LHCN-M2 (cell line): ENCODE data around the gene GLI1. TPM values are rescaled to one million over a fixed set of nuclear protein-coding genes. Genes with fewer than 3 reads are reported as not detected.
"Not testable (repeated sequence)": the region's sequence is repeated elsewhere in the genome, so short reads cannot be mapped to it uniquely, and the experiment has no call there.

Experiments used
- DNase-seq: peaks from one replicate; pipeline ENCODE4 v3.0.0-alpha.2; 2012; ENCODE audit warnings: low read depth
- total RNA-seq: library from RNA; depleted of rRNA; stranded (reverse); fragments of >200 nt; gene quantifications from 2 replicates; pipeline ENCODE4 v1.2.3, GENCODE V29; 2014

Gene GLI1
- total RNA-seq, 1 experiment from 2014 or later = 1.1 TPM

- no peak for DNase-seq
These were observed 15.9 kb downstream of the GLI1 start for GRCh38 chr12:57475271-57476161.

DNA sequence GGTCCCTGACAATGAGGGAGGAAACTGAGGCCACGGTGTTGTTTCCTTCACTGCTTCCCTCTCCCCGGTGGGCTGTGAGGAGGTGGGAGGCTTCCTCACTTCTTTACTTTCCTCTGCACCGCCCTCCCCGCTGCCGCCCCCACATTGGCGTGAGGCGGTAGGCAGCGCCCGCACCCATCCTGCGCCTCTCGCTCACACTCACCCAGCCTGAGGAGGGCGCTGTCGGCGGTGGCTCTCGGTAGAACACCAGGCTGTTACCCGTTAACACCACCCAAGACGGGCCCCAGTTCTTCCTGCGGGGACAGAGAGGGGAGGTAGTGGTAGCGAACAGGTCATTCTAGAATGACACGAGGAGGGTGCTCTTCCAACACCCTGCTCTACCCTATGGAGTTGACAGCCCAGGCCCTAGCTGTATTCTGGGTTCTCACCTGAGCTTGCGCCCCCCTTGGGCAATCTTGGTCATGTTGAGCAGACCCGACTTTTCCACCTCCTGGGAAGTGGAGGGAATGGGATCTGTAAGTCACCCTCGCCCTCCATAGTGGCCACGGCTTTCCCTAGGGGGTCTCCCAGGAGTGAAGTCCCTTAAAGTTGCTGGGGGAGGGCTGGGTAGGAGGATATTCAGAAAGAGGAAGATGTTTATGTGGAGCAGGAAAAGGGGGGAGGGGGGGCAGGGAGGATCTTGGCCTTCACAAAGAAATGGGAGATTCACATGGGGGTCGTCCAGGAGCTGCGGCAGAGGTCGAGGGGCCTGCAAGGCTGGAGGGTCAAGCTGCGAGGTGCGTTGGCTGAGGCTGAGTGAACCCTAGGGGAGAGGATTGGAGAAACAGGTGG, 16.8 kb downstream of the GLI1 start:
- no peak for DNase-seq

DNA sequence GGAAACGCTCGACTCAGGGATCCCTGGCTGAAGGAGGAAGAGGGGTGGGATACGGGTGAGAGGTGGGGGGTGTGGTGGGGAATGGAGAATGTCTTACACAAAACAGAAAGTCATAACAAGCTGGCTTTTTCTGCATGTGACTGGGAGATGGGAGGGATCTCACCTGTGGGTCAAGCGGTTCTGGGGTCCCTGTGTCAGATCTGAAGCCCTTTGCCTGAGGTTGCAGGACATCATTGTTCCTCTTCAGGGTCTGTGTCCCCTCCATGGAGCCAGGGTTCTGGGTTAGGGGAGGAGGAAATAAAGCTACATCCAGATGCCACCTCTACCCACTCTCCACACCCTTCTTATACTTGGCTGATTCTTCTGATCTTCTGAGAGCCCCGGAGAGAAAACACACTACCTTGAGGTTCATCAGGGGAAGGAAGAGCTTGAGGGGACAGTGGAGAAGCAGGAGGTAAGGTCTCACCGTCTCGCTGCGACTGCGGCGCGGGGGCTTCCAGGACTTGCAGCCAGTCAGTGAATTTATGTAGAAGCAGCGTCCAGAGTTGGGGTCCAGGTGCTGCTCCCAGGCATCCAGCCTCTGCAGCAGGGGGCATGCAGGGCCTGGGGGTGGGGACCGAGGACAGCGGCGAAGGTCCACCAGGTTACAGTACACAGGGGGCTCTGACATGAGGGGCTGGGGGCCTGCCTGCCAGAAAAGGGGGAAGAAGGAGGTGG, 17.6 kb downstream of the GLI1 start:
- no peak for DNase-seq

GRCh38 chr12:57477710-57478681, 18.4 kb downstream of the GLI1 start:
- DNase-seq = no peak

GRCh38 chr12:57479043-57479375, 19.4 kb downstream of the GLI1 start:
- DNase-seq = no peak

GRCh38 chr12:57479376-57480115, 20.0 kb downstream of the GLI1 start, which contains the start of gene ARHGAP9:
Gene ARHGAP9 (minus strand): TSS chr12:57479866. CDS start chr12:57479406, 460 bp downstream.
- no peak for DNase-seq

DNA sequence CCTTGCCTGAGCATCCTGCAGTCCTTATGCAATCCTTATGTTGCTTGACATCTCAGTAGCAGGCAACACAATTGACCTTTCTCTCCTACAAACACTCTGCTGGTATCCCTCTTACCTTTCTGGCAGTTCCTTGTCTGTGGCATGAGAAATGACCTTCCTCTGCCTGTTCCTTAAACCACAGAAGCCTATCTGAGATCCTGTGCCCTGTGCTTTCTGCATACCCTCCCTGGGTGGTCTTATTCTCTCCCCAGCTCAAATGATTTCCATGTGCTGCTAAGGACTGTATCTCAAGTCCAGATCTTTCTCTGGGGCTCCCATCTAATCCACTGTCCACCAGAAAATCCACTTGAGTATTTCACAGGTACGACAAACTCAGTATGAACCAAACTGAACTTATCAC, 22.1 kb downstream of the GLI1 start:
- no peak for DNase-seq

DNA sequence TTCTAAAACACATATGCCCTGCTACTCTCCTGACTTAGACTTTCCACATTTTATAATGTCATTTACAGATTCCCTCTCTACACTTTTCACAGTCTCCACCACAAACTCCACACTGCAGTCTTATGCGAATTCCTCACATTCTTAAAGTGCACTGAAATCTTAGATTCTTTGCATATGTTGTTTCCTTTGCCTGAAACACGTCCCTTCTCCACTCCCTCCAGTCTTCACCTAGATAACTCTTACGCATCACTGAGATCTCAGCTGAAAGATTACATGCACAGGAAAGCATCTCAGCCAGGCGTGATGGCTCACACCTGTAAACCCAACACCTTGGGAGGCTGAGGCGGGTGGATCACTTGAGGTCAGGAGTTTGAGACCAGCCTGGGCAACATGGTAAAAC, 23.9 kb downstream of the GLI1 start:
- DNase-seq = no peak

GRCh38 chr12:57485695-57486094, 26.1 kb downstream of the GLI1 start:
- DNase-seq = no peak

DNA sequence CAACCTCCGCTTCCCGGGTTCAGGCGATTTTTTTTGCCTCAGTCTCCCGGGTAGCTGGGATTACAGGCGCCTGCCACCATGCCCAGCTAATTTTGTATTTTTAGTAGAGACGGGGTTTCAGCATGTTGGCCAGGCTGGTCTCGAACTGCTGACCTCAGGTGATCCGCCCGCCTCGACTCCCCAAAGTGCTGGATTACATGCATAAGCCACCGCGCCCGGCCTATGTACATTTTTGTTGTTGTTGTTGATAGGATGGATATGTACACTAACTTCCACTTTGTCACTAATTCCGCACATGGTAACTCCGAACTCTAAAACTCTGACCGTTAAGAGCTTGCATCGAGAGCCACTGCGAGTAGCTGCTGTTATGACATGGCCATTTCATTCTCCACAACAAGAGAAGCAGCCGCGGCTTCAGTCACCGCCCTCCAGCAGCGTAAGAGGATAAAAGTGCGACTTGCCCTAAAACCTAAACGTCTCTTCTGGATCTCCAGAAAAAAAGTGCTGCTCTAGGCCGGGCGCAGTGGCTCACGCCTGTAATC, 27.5 kb downstream of the GLI1 start:
- no peak for DNase-seq

DNA sequence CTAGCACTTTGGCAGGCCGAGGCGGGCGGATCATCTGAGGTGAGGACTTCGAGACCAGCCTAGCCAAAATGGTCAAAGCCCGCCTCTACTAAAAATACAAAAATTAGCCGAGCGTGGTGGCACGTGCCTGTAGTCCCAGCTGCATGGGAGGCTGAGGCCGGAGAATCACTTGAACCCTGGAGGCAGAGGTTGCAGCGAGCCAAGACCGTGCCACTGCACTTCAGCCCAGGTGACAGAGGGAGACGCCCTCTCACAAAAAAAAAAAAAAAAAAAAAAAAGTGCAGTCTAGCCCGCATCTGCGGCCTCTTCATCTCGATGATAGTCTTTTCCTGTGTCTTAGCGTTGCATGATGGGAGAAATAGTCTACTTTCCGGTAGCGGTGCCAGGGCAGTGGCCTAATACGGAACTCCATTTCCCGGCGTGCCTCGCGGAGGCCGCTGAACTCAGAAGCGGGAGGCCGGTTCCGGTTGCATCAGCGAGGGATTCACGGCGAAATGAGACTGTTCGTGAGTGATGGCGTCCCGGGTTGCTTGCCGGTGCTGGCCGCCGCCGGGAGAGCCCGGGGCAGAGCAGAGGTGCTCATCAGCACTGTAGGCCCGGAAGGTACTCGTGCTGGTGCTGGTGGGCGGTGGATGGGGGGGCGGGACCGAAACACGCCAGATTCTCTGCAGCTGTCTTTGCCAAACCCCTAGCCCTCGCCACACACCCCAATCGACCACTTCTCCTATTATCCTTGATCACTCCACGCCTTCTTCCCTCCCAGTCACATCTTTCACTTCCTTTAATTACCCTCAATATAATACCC, 28.2 kb downstream of the GLI1 start, which contains the start of gene MARS1:
Gene MARS1, plus strand, starts transcription at position 472 of the 805 bp plus-strand sequence. Its CDS starts 23 bp downstream, at position 495.
- peak; percentile 96 for DNase-seq

GRCh38 chr12:57488402-57489156, 29.0 kb downstream of the GLI1 start:
- DNase-seq = peak; percentile 31

DNA sequence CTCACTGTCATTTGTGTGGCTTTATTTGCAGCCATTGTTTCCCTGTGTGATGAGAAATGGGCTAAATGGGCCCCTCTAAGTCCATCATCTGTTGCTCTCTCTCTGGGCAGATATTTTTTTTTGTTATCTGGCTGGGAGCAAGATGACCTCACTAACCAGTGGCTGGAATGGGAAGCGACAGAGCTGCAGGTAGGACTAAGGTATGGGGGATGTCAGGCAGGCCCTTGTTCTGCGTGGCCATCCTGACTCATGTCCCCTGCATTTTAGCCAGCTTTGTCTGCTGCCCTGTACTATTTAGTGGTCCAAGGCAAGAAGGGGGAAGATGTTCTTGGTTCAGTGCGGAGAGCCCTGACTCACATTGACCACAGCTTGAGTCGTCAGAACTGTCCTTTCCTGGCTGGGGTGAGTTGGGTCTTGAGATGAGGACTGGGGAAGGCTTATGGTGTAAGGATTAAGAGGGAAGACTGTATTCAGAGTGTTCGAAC, 29.6 kb downstream of the GLI1 start:
- DNase-seq = no peak

DNA sequence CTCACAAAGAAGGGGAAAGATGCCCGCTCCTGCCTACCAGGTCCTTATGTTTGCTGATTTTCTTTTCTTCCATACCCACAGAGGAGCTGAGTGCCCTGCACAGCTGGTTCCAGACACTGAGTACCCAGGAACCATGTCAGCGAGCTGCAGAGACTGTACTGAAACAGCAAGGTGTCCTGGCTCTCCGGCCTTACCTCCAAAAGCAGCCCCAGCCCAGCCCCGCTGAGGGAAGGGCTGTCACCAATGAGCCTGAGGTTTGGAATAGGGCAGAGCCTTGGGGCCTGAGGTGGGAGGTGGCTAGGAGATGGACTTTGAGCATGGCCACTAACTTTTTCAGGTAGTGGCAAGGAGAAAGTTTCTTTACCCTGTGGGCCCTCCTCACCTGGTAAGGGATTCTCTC, 30.5 kb downstream of the GLI1 start:
- no peak for DNase-seq

DNA sequence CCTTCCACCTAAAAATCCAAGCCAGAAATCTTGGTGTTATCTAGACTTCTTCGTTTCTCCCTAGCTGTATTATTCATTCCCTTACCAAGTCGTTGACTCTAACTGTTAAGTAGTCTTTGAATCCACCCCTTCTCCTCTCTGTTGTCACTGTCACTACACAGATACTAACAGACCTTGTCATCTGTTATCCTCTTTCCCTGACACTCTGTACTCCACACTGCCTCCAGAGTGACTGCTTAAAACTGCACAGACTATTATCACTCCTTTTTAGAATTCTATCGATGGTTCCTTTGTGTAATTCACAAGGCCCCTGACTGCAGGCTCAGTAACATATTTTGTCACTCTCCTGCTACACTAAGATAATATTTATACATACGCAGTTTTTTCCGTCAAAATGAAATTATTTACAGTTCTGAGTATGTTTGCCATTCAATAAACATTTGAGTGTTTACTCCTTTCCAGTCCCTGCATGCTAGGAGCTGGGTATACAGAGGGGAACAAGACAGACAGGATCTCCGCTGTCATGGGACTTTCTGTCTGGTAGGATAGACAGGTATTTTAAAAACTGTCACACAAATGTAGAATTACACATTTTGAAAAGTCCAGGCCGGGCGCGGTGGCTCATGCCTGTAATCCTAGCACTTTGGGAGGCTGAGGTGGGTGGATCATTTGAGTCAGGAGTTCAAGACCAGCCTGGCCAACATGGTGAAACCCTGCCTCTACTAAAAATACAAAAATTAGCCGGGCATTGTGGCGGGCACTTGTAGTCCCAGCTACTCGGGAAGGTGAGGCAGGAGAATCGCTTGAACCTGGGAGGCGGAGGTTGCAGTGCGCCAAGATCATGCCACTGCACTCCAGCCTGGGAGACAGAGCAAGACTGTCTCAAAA, 32.1 kb downstream of the GLI1 start:
- no peak for DNase-seq

DNA sequence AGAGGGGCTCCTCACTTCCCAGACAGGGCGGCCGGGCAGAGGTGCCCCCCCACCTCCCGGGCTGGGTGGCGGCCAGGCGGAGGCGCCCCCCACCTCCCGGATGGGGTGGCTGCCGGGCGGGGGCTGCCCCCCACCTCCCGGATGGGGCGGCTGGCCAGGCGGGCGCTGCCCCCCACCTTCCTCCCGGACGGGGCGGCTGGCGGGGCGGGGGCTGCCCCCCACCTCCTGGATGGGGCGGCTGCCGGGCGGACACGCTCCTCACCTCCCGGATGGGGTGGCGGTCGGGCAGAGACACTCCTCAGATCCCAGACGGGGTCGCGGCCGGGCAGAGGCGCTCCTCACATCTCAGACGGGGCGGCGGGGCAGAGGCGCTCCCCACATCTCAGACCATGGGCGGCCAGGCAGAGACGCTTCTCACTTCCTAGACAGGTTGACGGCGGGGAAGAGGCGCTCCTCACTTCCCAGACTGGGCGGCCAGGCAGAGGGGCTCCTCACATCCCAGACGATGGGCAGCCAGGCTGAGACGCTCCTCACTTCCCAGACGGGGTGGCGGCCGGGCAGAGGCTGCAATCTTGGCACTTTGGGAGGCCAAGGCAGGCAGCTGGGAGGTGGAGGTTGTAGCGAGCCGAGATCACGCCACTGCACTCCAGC, 35.6 kb downstream of the GLI1 start:
- not testable (repeated sequence) for DNase-seq
